Motor neuron (in vitro differentiated cells): ENCODE data around the gene MYL2. TPM values are rescaled to one million over a fixed set of nuclear protein-coding genes. Genes with fewer than 3 reads are reported as not detected.

Experiments
- ATAC-seq, 8 experiments: fragments of 200-7000 bp; cut with Tn5 transposase; replicated peaks in 6 of 8; 2 replicates each; pipeline ENCODE4 v1.8.0; 2021; ENCODE audit warnings: mild to moderate bottlenecking in 8 of 8, moderate library complexity in 8 of 8
- H3K27ac ChIP-seq, 2 donors: fragments of 250-450 bp; sonication (Bioruptor Pico); 2 replicates each; pipeline ENCODE4 v1.9.0; 2021; ENCODE audit warnings: antibody characterized with exemption in 2 of 2, mild to moderate bottlenecking in 2 of 2, moderate library complexity in 1 of 2
- H3K4me1 ChIP-seq, 2 donors: fragments of 250-450 bp; sonication (Bioruptor Pico); replicated peaks in 1 of 2; 2 replicates each; pipeline ENCODE4 v1.6.1; 2021; ENCODE audit warnings: antibody characterized with exemption in 2 of 2, mild to moderate bottlenecking in 2 of 2, moderate library complexity in 1 of 2
- H3K4me3 ChIP-seq, 5 donors: fragments of 250-450 bp; sonication (Bioruptor Pico); 2 replicates each; pipeline ENCODE4 v1.9.0; 2021; ENCODE audit warnings: antibody characterized with exemption in 5 of 5, mild to moderate bottlenecking in 5 of 5, moderate library complexity in 4 of 5
- WGBS, 10 experiments: fragments of 450-650 bp; shearing (Covaris generic); methylation state at CpG; one replicate each; pipeline ENCODE4 v1.0.0; 2022; 5-methylcytosine and 5-hydroxymethylcytosine counted together
- in situ Hi-C, 9 experiments: fragments of 400-800 bp; cut with MboI; loops; one replicate each; pipeline ENCODE4 v1.15.0; 2021; ENCODE audit warnings: low sequenced_read_pairs in 9 of 9, low pct_unique_long_range_greater_than_20kb in 2 of 9; ENCODE audit not compliant: unreplicated experiment in 9 of 9
- total RNA-seq, 8 experiments: library from RNA; unstranded; fragments of 300-600 nt; gene quantifications; 2 replicates each; pipeline versions ENCODE4 v1.2.3 to v1.2.4, GENCODE V29; 2022

MYL2 gene
- total RNA-seq, 8 experiments from 2014 or later: 0.62 TPM; not detected in 7

DNA sequence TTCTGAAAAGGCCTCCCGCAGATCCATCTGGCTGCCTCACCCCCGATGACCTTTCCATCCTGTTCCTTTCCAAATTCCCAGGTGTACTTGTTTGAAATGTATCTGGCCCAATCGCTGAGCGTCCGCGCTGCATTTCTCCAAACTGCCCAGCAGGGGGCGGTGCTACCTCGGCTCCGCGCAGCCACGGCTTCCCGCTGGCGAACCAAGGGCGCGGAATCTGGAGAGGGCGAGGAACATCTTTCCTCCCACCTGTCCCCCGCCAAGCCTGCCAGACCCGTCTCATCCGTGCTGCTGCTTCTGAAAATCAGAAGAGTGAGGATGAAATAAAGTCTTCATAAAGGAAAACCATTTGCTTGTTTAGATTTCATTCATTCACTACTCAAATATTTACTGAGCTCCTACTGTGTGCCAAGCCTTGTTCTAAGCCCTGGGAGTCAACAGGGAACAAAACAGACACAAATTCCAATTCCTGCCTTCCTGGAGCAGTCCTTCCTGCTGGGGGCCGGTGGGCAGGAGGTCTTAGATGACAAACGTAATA, 16.8 kb upstream of the MYL2 start:
- in situ Hi-C loops: loop anchor here in 6 of 9 experiments (10.0 to 25.0 kb wide), 2 partner anchors 375 to 378 kb away; no protein-coding TSS in a partner anchor
- no peak overlapping the region for H3K27ac ChIP-seq
- H3K4me3 ChIP-seq: no peak overlapping the region
- 0 to 46% (median 1%) methylated on average over 1 to 14 of the region's 21 CpGs; no CpG with 5 or more reads in 2 of the 10 experiments for WGBS, 10 experiments
- ATAC-seq: peak; percentile 42 to 73 (median 61)
- no peaks in the 10 kb centered on the region for H3K4me1 ChIP-seq

- Histone ChIP-seq H3K4me3 (no peak overlapping the region), H3K4me1 (no peaks in the 10 kb centered on the region), H3K27ac (no peak overlapping the region)
- ATAC-seq: peak in 2 of 8 experiments; percentile 15 to 21
- in situ Hi-C loops: loop anchor here in 6 of 9 experiments (10.0 to 25.0 kb wide), 2 partner anchors 376 to 378 kb away; no protein-coding TSS in a partner anchor
- 7 to 37% (median 33%) methylated on average over 2 to 12 of the region's 13 CpGs for WGBS, 10 experiments
Observed at GRCh38 chr12:110936367-110937103, 16.2 kb upstream of the MYL2 start.

GRCh38 chr12:110935588-110935987, 15.2 kb upstream of the MYL2 start:
- in situ Hi-C loops: loop anchor here in 6 of 9 experiments (10.0 to 25.0 kb wide), 2 partner anchors 377 to 379 kb away; no protein-coding TSS in a partner anchor
- Histone ChIP-seq H3K27ac (no peak overlapping the region), H3K4me1 (no peaks in the 10 kb centered on the region), H3K4me3 (no peak overlapping the region)
- ATAC-seq: no peak
- 60 to 100% (median 88%) methylated on average over 2 to 4 of the region's 4 CpGs; no CpG with 5 or more reads in 4 of the 10 experiments for whole genome bisulfite sequencing, 10 experiments

GRCh38 chr12:110934093-110934852, 13.9 kb upstream of the MYL2 start:
- in situ Hi-C loops: loop anchor here in 6 of 9 experiments (10.0 to 25.0 kb wide), 2 partner anchors 378 to 381 kb away; no protein-coding TSS in a partner anchor
- WGBS, 10 experiments: 0 to 81% (median 53%) methylated on average over 1 to 3 of the region's 3 CpGs; no CpG with 5 or more reads in 2 of the 10 experiments
- Histone ChIP-seq H3K4me3 (no peak overlapping the region), H3K27ac (no peak overlapping the region), H3K4me1 (no peaks in the 10 kb centered on the region)
- no peak for ATAC-seq

DNA sequence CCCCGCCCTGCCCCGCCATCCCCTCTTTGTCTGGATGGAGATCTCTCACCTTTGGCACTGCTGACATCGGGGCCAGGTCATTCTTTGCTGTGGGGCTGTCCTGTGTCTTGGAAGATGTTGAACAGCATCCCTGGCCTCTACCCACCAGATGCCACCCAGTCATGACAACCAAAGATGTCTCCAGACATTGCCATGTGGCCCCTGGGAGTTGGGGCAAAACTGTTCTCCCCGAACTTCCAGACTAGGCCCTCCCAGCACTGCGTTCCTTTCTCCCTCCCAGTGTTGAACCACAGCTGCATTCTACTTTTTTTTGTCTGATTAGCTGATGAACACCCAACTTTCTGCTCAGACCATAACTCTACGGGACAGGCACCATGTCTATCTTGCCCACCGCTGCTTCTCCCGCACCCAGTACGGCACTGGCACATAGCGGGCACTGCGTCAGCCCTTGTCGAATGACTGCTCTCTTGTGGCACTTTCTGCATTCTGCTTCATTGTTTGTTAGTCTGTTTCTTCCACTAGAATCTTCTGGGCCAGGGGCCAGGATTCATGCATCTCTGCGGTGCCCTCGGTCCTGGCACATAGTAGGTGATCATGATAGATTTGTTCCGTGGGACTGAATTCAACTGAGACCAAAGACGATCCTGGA, 13.1 kb upstream of the MYL2 start:
- H3K4me3 ChIP-seq: no peak overlapping the region
- H3K27ac ChIP-seq: no peak overlapping the region
- in situ Hi-C loops: loop anchor here in 6 of 9 experiments (10.0 to 25.0 kb wide), 2 partner anchors 379 to 381 kb away; no protein-coding TSS in a partner anchor
- H3K4me1 ChIP-seq: no peaks in the 10 kb centered on the region
- ATAC-seq: no peak
- WGBS, 10 experiments: 63 to 100% (median 90%) methylated on average over 1 to 12 of the region's 16 CpGs; no CpG with 5 or more reads in 1 of the 10 experiments

- no peak overlapping the region for H3K4me3 ChIP-seq
- no peak overlapping the region for H3K27ac ChIP-seq
- in situ Hi-C loops: loop anchor here in 6 of 9 experiments (10.0 to 25.0 kb wide), 2 partner anchors 380 to 383 kb away; no protein-coding TSS in a partner anchor
- 15 to 49% (median 21%) methylated on average over 1 to 8 of the region's 11 CpGs; no CpG with 5 or more reads in 4 of the 10 experiments for WGBS, 10 experiments
- no peaks in the 10 kb centered on the region for H3K4me1 ChIP-seq
- no peak for ATAC-seq
Observed at GRCh38 chr12:110932046-110932445, 11.7 kb upstream of the MYL2 start.

- peak in 1 of 8 experiments; percentile 21 for ATAC-seq
- 80% methylated on average over 1 of the region's 16 CpGs; no CpG with 5 or more reads in 9 of the 10 experiments for WGBS, 10 experiments
- in situ Hi-C loops: loop anchor here in 6 of 9 experiments (10.0 to 25.0 kb wide), 2 partner anchors 381 to 383 kb away; no protein-coding TSS in a partner anchor
- Histone ChIP-seq H3K27ac (no peak overlapping the region), H3K4me1 (no peaks in the 10 kb centered on the region), H3K4me3 (no peak overlapping the region)
Observed at GRCh38 chr12:110931315-110931728, 10.9 kb upstream of the MYL2 start.

DNA sequence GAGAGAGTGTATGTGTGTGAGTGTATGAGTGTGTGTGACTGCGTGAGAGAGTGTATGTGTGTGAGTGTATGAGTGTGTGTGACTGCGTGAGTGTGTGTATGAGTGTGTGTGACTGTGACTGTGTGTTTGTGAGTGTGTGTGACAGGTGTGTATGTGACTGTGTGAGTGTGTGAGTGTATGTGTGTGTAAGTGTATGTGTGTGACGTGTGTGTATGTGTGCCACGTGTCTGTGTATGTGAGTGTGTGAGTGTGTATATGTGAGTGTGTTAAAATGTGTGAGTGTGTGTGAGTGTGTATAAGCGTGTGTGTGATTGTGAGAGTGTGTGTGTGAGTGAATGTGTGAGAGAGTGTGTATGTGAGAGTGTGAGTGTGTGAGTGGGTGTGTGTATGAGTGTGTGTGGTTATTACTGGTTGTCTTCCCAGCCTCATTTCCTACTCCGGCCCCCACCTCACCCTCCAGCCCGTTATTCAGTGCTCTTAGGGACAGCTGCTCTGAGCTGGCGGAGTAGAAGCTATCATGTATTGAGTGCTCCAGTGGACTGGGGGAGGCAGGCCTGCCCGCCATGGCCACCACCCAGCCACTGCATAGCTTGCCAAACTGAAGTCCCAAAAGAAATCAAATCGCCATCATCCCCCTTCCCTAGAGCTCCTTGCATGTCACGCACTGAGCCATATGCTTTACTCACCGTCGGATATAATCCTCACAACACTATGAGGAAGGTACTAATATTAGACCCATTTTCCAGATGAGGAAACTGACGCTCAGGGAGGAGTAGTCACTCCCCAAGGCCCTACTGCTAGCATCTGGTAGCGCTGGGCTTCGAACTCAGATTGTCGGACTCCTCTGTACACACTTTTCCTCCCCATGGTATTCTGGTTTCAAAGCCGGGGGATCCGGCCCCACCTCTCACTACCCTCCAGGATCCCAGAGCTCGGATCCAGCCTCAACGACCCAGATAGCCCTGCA, 10.3 kb upstream of the MYL2 start:
- 20 to 97% (median 89%) methylated on average over 1 to 13 of the region's 21 CpGs; no CpG with 5 or more reads in 1 of the 10 experiments for WGBS, 10 experiments
- Histone ChIP-seq H3K27ac (no peak overlapping the region), H3K4me1 (no peaks in the 10 kb centered on the region), H3K4me3 (no peak overlapping the region)
- ATAC-seq: no peak
- in situ Hi-C loops: loop anchor here in 6 of 9 experiments (10.0 to 25.0 kb wide), 2 partner anchors 382 to 384 kb away; no protein-coding TSS in a partner anchor

DNA sequence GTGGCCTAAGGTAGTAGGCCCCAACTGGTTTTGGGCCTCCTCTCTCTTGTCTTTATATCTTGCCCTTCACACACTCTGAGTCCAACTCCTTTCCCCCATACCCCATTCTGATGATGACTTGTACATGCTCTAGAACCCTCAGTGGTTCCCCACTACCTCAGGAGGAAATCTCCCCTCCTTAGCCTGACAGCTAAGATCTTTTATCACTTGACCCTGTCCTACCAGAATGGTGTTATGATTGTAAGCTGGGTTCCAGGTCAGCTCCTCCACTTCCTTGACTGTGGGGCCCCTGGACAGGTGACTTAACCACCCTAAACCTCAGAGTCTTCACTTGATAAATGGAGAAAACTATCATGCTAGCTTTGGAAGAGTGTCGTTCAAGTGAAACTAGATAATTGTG, 9.4 kb upstream of the MYL2 start:
- 88 to 100% methylated on average over 1 of the region's 1 CpG; no CpG with 5 or more reads in 8 of the 10 experiments for WGBS, 10 experiments
- Histone ChIP-seq H3K4me3 (no peak overlapping the region), H3K4me1 (no peaks in the 10 kb centered on the region), H3K27ac (no peak overlapping the region)
- in situ Hi-C loops: loop anchor here in 6 of 9 experiments (10.0 to 25.0 kb wide), 2 partner anchors 382 to 385 kb away; no protein-coding TSS in a partner anchor
- no peak for ATAC-seq

GRCh38 chr12:110928700-110929099, 8.3 kb upstream of the MYL2 start:
- Histone ChIP-seq H3K27ac (no peak overlapping the region), H3K4me3 (no peak overlapping the region), H3K4me1 (no peaks in the 10 kb centered on the region)
- no peak for ATAC-seq
- 25 to 100% (median 77%) methylated on average over 1 to 4 of the region's 7 CpGs; no CpG with 5 or more reads in 6 of the 10 experiments for WGBS, 10 experiments
- in situ Hi-C loops: loop anchor here in 5 of 9 experiments (25.0 kb wide), 1 partner anchor 384 kb away; no protein-coding TSS in a partner anchor

- in situ Hi-C loops: loop anchor here in 5 of 9 experiments (25.0 kb wide), 1 partner anchor 385 kb away; no protein-coding TSS in a partner anchor
- peak in 2 of 8 experiments; percentile 36 to 61 for ATAC-seq
- 0 to 100% (median 47%) methylated on average over 1 to 6 of the region's 6 CpGs; no CpG with 5 or more reads in 2 of the 10 experiments for WGBS, 10 experiments
- Histone ChIP-seq H3K4me1 (no peaks in the 10 kb centered on the region), H3K4me3 (no peak overlapping the region), H3K27ac (no peak overlapping the region)
Observed at GRCh38 chr12:110927546-110927945, 7.2 kb upstream of the MYL2 start.
